Kidney tubule cell (primary cell): ENCODE results near the gene TAGAP.
"Not testable (repeated sequence)": the region's sequence is repeated elsewhere in the genome, so short reads cannot be mapped to it uniquely, and the experiment has no call there.

ENCODE experiments used
- DNase-seq: peaks from one replicate; pipeline ENCODE4 v3.0.0-alpha.2; 2018; ENCODE audit warnings: low spot score

Gene TAGAP

GRCh38 chr6:159043947-159044346 lies 844 bp downstream of the TAGAP start:
- no peak for DNase-seq

- no peak for DNase-seq
Observed at GRCh38 chr6:159043251-159043650, 1.5 kb downstream of the TAGAP start.

- DNase-seq = no peak
Observed at GRCh38 chr6:159042826-159043181, 2.0 kb downstream of the TAGAP start.

GRCh38 chr6:159042003-159042825 lies 2.6 kb downstream of the TAGAP start:
- DNase-seq = peak; percentile 89

GRCh38 chr6:159041181-159041580 lies 3.6 kb downstream of the TAGAP start:
- no peak for DNase-seq

- no peak for DNase-seq
Observed at GRCh38 chr6:159039885-159040258, 4.9 kb downstream of the TAGAP start.

GRCh38 chr6:159038914-159039884 lies 5.6 kb downstream of the TAGAP start:
- DNase-seq = peak; percentile 64

GRCh38 chr6:159038318-159038717 lies 6.5 kb downstream of the TAGAP start:
- DNase-seq = not testable (repeated sequence)

- DNase-seq = peak; percentile 62
Observed at GRCh38 chr6:159037756-159038290, 7.0 kb downstream of the TAGAP start.

- DNase-seq = no peak
Observed at GRCh38 chr6:159036673-159037072, 8.1 kb downstream of the TAGAP start.

- DNase-seq = no peak
Observed at GRCh38 chr6:159035891-159036290, 8.9 kb downstream of the TAGAP start.

- no peak for DNase-seq
Observed at GRCh38 chr6:159033160-159034049, 11.4 kb downstream of the TAGAP start.

- DNase-seq = no peak
Observed at GRCh38 chr6:159031846-159032245, 12.9 kb downstream of the TAGAP start.

- no peak for DNase-seq
Observed at GRCh38 chr6:159030168-159030567, 14.6 kb downstream of the TAGAP start.

GRCh38 chr6:159025224-159025623 lies 19.6 kb downstream of the TAGAP start:
- not testable (repeated sequence) for DNase-seq

- no peak for DNase-seq
Observed at GRCh38 chr6:159023893-159024292, 20.9 kb downstream of the TAGAP start.

- no peak for DNase-seq
Observed at GRCh38 chr6:159020011-159020410, 24.8 kb downstream of the TAGAP start.

GRCh38 chr6:159017757-159018559 lies 26.8 kb downstream of the TAGAP start:
- DNase-seq = no peak

- DNase-seq = no peak
Observed at GRCh38 chr6:159014406-159014805, 30.4 kb downstream of the TAGAP start.

- DNase-seq = no peak
Observed at GRCh38 chr6:159013229-159013628, 31.6 kb downstream of the TAGAP start.

GRCh38 chr6:159012201-159012600 lies 32.6 kb downstream of the TAGAP start:
- no peak for DNase-seq
